Occipital lobe (tissue), 3 donors: ENCODE data around the gene MSANTD4. TPM values are rescaled to one million over a fixed set of nuclear protein-coding genes. Genes with fewer than 3 reads are reported as not detected.
"Not testable (repeated sequence)": the region's sequence is repeated elsewhere in the genome, so short reads cannot be mapped to it uniquely, and the experiment has no call there.

Experiments used
- DNase-seq: peaks from one replicate; lab custom pipeline; 2025; lab: John Stamatoyannopoulos, UW
- small RNA-seq: library from RNA; depleted of rRNA; stranded (forward); fragments of <200 nt; gene quantifications from one replicate; pipeline ENCODE3, GENCODE V24; 2014
- total RNA-seq: library from RNA; depleted of rRNA; stranded (reverse); fragments of >200 nt; gene quantifications from one replicate; pipeline ENCODE4 v1.2.3, GENCODE V29; 2014

The MSANTD4 gene
- total RNA-seq, 1 donor from 2014 or later = 67.1 TPM

DNA sequence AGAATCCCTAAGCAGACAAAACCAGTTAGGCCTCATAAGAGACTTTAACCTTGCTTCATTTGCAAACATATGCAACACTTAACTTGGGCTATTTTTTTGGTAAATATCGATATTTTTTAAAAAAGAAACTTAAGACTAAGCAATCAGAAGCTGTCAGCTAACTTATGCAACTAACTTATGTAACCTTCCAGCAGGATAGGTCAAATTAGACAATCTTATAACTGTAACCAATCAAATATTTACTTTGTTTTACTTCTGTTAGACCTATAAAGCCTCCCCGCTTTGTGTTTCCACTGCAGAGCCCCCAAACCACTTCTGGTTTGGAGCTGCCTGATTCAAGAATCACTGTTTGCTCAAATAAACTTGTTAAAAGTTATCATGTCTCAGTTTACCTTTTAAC lies 8.0 kb downstream of the MSANTD4 start:
- DNase-seq = no peak

DNA sequence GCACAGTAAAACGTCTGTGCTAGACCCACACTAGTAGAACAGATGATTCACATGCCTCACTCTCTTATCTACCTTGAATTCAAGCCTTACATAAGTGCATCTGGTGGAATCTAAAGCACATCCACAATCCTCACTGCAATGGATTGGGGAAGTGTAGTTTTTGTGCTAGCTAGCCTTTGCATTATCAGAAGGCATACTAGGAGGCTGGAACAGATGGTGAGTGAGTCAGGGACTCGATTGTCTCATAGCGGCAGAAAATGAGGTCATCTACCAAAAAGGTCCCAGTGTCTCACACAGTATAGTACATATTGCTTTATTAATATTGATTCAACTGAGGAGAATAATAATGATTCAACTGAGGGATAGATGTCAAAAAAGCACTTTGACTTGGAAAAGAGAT lies 9.3 kb downstream of the MSANTD4 start:
- peak; percentile 37 for DNase-seq

DNA sequence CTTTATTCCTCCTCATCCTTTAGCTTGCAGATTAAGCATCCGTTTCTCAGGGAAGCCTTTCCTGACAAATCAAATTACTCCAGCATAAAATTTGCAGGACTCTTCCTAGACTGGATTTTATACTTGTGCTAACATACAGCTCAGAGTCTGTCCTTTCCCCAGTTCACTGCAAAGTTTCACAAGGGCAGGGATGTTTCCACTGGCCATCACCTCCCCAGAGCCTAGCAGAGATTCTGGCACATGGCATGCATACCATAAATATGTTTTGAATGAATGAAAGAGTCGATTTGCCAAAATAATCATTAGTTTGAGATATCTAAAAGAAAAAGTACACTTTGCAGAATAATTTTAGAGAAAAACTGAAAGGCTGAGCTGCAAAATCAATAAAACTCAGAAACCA lies 10.6 kb downstream of the MSANTD4 start:
- DNase-seq = no peak

DNA sequence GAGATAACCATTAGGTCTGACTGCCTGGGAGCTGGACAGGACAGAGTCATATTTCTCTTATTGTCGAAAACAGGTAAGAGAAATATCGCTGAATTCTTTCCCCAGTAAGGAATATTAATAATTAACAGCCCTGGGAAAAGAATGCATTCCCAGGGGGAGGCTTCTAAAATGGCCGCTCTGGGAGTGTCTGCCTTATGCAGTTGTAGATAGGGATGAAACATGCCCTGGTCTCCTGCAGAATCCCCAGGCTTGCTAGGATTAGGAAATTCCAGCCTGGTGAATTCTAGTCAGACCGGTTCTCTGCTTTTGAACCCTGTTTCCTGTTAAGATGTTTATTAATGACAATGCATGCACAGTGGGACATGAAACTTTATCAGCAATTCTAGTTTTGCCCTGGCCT lies 18.9 kb downstream of the MSANTD4 start:
- not testable (repeated sequence) for DNase-seq

DNA sequence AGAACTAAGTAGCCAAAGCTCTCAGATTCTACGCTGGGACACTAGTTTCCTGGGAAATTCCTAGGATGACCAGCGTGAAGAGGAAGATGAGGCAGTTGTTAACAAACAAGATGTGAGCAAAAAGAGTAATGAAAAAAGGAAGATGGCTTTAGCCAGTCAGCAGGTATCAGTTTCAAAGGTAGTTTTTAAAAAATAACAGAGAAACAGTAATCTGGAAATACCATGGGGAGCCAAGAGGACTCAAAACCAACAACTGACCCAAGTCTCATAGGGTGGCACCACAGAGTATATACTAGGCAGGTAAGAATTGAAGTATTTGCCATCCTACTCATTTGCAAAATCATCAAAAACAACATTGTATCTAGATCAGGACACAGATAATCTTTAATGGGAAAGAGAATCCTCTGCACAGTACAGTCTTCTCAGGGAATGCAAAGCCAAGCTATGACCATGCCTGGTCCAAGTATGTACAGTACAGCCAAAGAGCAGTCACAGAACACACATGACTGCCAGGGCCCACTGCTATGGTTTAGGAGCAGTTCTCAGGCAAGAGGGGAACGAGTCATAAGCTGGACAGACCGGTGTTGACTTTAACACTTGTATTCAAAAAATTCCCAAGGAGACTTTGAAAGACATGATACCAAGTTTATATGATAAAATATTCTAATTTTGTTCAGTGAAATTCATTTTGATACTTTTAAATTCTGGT lies 20.6 kb downstream of the MSANTD4 start:
- no peak for DNase-seq

DNA sequence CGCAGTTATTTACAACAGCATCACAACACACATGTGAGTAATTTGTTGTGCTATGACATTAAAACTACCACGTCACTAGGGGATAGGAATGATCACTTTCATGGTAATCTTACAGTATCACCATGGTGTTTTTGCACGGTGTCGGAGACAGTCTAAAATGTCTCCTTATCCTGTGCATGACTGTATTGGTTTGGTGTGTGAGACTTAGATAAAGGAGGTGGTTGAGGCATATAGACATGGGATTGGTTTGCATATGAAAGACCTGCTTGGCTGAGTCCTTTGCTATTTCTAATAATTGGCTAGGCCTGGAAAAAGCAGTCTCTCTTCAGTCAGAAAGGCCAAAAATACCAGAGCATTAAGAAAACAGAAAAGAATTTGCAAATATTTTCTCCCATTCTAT lies 30.2 kb downstream of the MSANTD4 start:
- no peak for DNase-seq

DNA sequence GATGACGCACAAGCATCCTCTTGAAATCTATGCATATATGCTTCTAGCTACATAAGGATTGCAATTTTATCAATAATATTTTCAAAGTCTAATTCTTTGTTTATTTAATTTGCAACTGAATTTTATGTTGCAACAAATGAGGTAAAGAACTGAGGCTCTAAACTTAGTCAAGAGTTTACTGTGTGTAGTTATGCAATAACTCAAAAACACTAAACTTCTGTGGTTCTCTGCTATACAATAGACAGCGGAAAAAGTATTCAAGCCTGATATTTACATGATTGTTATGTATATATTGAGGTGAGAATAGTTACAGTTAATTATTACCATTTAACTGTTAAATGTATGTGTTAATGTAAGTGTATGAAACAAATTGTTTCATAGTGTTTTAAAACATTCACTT lies 32.9 kb downstream of the MSANTD4 start:
- no peak for DNase-seq

DNA sequence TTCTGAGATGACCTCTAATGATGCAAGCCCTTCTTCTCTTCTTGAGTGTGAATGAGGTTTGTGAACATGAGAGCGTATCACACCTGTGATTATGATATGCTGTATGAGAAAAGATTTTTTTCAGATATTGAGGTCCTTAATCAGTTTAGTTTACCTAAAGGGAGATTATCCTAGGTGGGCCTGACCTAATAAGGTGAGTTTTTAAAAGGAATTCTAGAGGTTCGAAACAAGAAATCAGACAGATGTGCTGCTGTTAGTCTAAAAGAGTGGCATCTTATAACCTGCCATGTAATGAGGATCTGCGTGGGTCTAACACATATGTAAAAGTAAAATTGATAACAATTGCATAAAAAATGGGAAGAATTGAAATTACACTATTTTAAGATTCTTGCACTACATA lies 33.8 kb downstream of the MSANTD4 start:
- no peak for DNase-seq

DNA sequence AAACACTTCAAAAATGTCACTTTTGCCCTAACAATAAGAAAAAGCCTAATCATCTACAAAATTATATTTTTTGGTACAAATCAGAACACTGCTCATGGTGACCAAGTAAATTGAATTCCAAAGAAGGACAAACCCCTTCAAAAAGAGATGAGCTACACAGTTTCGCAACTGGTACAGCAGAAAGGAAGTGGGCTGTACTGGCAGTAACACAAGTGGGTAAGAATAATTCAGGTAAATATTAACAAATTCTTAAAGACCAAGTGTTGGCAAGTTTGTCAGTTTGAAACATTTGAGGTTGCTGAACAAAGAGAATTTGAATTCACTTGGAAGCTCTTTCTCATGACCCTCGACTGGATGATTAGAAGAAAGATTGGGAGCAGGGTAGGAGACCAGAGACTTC lies 35.5 kb downstream of the MSANTD4 start:
- DNase-seq = no peak

DNA sequence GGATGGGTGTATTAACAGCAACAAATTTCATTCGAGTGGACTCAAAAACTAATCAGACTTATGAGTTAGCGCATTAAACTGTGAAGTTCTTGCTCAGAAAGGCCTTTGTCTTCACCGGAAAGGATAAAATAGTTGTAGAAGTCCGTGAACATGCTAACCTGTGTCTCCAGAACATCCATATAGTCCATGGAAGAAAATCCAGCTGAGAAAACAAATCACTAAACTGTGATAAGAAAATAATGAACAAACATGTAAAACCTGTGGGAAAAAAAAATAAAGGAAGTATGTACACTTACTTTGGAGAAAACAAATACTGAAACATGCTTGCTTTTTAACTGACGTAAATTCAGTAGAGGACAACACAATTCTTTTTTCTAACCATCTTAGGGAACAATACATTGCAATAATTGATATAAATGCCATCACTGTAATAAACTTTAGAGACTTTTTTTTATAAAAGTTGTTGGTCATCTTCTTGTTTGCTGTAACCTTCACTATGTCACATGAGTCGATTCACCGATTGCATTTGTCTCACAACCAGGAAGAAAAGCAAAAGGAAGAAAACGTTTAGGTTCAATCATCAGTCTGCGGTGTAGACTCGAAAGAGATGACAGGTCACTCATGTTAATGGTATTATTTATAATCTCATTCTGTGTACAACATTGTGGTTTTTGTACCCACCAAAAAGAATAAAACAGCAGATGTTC lies 41.9 kb downstream of the MSANTD4 start:
- no peak for DNase-seq

DNA sequence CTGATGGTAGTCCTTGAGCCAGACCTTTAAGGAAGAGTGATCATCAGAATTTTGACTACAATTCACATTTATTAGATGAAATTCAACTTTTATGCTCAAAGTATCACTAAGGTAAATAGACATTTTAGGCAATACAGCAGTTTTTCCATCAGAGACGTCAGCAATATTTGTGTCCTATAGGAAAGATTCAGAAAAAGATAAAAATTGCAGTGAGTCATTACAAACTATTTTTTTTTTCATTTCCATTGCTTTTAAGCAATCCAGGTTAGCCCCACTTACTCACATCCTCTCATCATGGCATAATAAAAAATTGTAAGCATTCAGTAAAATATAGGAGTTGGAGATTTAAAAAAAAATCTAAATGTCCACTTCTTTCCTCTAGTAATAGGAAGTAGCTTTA lies 46.9 kb downstream of the MSANTD4 start:
- no peak for DNase-seq

DNA sequence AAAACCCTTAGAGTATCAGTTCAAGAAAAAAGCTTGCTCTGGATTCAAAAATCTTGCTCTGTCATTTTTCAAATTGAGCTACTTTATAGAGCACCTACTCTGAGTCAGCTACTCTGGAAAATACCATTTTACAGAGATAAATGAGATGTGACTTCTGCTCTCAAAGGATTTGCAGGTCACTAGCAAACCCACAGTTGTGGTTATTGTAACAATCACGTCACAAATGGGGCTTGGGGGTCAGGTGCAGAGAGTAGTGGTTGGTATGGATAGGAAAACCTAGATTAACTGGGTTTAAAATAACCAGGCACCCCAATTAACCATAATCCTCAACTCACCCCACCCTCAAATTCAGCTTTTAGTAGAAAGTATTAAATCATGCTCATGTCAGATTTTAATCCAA lies 52.3 kb downstream of the MSANTD4 start:
- no peak for DNase-seq

DNA sequence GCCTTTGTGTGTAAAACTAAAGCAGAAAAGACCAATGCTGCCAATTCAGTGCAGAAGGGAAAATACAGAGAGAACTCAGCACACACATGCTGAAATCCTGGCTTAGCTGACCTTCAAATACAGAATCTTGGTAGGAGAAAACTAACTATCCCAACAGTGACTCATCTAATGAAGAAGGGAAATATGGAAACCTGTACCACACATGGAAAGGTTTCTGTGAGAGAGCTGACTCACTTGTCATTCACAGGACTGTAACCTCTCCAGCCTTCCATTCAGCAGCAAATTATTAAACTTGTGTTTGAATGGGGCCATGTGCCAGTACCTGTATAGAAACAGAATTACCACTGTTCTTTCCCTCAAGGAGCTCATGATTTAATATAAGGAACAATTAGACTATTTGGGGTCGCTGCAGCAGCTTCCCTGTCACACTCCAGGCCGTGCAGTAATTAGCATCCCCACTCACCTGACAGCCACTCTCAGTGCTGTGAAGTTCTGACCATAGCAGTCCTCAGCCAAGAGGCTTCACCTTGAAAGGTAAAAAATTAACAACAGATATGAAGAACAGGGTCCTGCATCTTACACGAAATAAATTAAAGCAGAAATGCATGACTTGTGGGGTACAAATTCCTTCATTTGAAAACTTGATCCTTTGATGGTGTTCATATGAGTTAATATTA lies 53.9 kb downstream of the MSANTD4 start:
- no peak for DNase-seq

DNA sequence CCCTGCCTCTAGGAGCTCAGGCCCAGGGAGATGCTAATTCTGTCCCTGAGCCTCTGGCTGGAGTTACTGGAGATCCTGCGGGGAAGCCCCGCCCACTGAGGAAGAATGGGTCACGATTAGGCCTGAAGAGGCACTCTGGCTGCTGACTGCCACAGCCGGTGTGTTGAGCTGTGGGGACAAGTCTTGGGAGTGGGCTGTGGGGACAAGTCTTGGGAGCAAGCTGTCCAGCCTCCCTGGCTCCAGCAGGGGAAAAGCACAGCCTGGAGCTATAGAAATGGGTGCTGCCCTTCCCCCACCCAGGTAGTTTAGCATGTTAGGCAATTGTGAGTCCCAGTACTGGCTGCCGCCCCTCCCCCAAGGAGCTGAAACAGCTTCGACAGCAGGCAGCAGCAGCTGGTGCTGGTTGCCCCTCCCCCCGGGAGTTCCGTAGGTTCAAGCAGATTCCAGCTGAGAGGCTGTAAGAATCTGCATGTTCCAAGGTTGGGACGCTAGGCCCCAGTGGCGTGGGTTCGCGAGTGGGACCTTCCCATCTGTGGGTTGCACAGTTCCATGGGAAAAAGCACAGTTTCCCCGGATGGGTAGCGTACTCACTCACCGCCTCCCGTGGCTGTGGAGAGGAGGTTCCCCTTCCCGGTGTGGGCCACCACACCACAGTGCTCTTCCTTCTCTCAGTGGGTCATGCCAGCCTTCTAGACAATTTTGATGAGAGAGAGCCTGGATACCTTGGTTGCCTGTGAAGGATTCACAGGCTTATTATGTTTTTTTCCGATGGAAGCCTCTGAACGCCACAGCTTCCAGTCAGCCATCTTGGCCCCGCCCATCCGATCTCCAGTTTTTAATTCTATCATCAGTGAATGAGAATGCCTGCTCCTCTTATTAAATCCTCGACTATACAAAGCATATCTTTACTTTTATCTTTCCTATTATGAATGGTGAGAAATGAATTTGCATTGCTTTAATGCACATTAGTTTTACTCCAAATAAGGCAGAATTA lies 61.5 kb downstream of the MSANTD4 start:
- no peak for DNase-seq

Small RNA genes within 50 kb of the gene (small RNA-seq; reads per million reads assigned to genes)
- not detected for gene RNU6-277P

Other genes starting within 250 kb of the MSANTD4 start
- 20.4 TPM for gene KBTBD3, start 55.1 kb upstream of the MSANTD4 start, total RNA-seq
- gene AASDHPPT, start 55.4 kb upstream of the MSANTD4 start, total RNA-seq = 284 TPM